GM18870 (cell line): Measurements from ENCODE around the gene NUDT16L1.

Experiments used
- ATAC-seq: cut with Tn5 transposase; IDR thresholded peaks from one replicate; pipeline ENCODE4 v1.9.1; 2021; ENCODE audit warnings: moderate library complexity; ENCODE audit not compliant: unreplicated experiment

The NUDT16L1 gene

GRCh38 chr16:4663777-4664465 lies 29.4 kb upstream of the NUDT16L1 start:
- no peak for ATAC-seq

- no peak for ATAC-seq
Measured at GRCh38 chr16:4664538-4665418, 28.6 kb upstream of the NUDT16L1 start.

GRCh38 chr16:4666537-4667202 lies 26.7 kb upstream of the NUDT16L1 start:
- ATAC-seq: no peak

GRCh38 chr16:4667203-4667963 lies 26.0 kb upstream of the NUDT16L1 start:
- ATAC-seq: no peak

- ATAC-seq: no peak
Measured at GRCh38 chr16:4668313-4668960, 24.9 kb upstream of the NUDT16L1 start.

GRCh38 chr16:4673387-4674046 lies 19.8 kb upstream of the NUDT16L1 start:
- no peak for ATAC-seq

GRCh38 chr16:4674926-4675530 lies 18.3 kb upstream of the NUDT16L1 start:
- no peak for ATAC-seq

GRCh38 chr16:4675864-4676786 lies 17.2 kb upstream of the NUDT16L1 start:
- ATAC-seq: no peak

GRCh38 chr16:4676831-4677230 lies 16.5 kb upstream of the NUDT16L1 start:
- no peak for ATAC-seq

GRCh38 chr16:4677390-4677789 lies 16.0 kb upstream of the NUDT16L1 start:
- ATAC-seq: no peak

GRCh38 chr16:4677994-4678393 lies 15.4 kb upstream of the NUDT16L1 start:
- ATAC-seq: no peak

- no peak for ATAC-seq
Measured at GRCh38 chr16:4678596-4678995, 14.8 kb upstream of the NUDT16L1 start.

- ATAC-seq: no peak
Measured at GRCh38 chr16:4679156-4679849, 14.1 kb upstream of the NUDT16L1 start.

GRCh38 chr16:4679850-4680636 lies 13.3 kb upstream of the NUDT16L1 start:
- ATAC-seq: no peak

- ATAC-seq: no peak
Measured at GRCh38 chr16:4680673-4681470, 12.5 kb upstream of the NUDT16L1 start.

GRCh38 chr16:4681471-4682083 lies 11.8 kb upstream of the NUDT16L1 start:
- ATAC-seq: no peak
